IMR-90 (cell line): ENCODE data around the gene TRIM47.

Experiments
- CEBPB ChIP-seq: IDR thresholded peaks from 2 replicates; pipeline ENCODE4 v1.6.1; 2012; ENCODE audit warnings: low read depth, low read length, improper control_type of control experiment
- MAFK ChIP-seq: IDR thresholded peaks from 2 replicates; pipeline ENCODE4 v1.6.1; 2012; ENCODE audit warnings: low read depth, low read length, improper control_type of control experiment
- POLR2A ChIP-seq: IDR thresholded peaks from 2 replicates; pipeline ENCODE4 v1.6.1; 2012; ENCODE audit warnings: mild to moderate bottlenecking, low read depth, low read length
- TF ChIP-seq, protein P1 (sequence below): conservative IDR thresholded peaks from 2 replicates; pipeline ENCODE4 v1.5.1; 2012; ENCODE audit warnings: mild to moderate bottlenecking, low read depth, low read length, improper control_type of control experiment
- TF ChIP-seq, protein P2 (sequence below): fragments of 150-350 bp; IDR thresholded peaks from 2 replicates; pipeline ENCODE4 v1.6.1; 2016; ENCODE audit warnings: low read depth, mild to moderate bottlenecking, low read length, moderate library complexity, borderline replicate concordance

DNA sequence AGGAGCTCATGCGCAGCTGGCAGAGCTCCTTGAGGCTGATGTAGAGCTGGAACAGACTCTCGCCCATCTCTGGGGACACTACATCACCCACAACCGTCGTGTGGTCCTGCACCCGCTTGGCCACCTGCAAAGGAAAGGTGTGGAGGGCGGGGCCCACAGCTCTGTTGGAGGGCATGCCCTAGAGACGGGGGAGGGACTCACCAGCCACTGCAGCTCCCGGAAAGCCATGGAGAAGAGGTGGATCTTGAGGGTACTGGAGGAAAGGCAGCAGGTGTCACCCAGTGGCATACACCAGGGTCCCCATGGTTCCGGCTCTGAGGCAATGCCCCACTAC, 42.8 kb downstream of the TRIM47 start:
- TF ChIP-seq CEBPB = no peak
- TF ChIP-seq, protein P1, sequence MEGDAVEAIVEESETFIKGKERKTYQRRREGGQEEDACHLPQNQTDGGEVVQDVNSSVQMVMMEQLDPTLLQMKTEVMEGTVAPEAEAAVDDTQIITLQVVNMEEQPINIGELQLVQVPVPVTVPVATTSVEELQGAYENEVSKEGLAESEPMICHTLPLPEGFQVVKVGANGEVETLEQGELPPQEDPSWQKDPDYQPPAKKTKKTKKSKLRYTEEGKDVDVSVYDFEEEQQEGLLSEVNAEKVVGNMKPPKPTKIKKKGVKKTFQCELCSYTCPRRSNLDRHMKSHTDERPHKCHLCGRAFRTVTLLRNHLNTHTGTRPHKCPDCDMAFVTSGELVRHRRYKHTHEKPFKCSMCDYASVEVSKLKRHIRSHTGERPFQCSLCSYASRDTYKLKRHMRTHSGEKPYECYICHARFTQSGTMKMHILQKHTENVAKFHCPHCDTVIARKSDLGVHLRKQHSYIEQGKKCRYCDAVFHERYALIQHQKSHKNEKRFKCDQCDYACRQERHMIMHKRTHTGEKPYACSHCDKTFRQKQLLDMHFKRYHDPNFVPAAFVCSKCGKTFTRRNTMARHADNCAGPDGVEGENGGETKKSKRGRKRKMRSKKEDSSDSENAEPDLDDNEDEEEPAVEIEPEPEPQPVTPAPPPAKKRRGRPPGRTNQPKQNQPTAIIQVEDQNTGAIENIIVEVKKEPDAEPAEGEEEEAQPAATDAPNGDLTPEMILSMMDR = no peak
- no peak for TF ChIP-seq MAFK
- TF ChIP-seq, protein P2, sequence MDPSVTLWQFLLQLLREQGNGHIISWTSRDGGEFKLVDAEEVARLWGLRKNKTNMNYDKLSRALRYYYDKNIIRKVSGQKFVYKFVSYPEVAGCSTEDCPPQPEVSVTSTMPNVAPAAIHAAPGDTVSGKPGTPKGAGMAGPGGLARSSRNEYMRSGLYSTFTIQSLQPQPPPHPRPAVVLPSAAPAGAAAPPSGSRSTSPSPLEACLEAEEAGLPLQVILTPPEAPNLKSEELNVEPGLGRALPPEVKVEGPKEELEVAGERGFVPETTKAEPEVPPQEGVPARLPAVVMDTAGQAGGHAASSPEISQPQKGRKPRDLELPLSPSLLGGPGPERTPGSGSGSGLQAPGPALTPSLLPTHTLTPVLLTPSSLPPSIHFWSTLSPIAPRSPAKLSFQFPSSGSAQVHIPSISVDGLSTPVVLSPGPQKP = no peak
- TF ChIP-seq POLR2A = no peak
